Heart left ventricle (tissue), 13 donors: ENCODE measurements around the gene TMTC2.

Experiments used
- POLR2A ChIP-seq, 2 donors: fragments of 450-650 bp; IDR thresholded peaks; one replicate each; pipeline ENCODE4 v1.6.1; 2017; ENCODE audit warnings: antibody characterized with exemption in 2 of 2, mild to moderate bottlenecking in 2 of 2, moderate library complexity in 2 of 2
- TF ChIP-seq, protein P1 (sequence below), 12 donors: fragments of 200-600 bp; sonication (generic) in 4 of 12; IDR thresholded peaks; one replicate each; pipeline versions ENCODE4 v1.5.0 to v1.8.0; 2018 to 2022; ENCODE audit warnings: antibody characterized with exemption in 12 of 12, mild to moderate bottlenecking in 5 of 12
- donor health status: ischemic (EF 13 %, LVEDD 7.1; RV severe dilation, severe dysfunction).
- donor health status: DM: no; HTN: yes; CAD: no.
- donor health status: DM: no; HTN: no; CAD: no.
- donor health status: ischemic (EF 25% LVEDD 6.9; RV normal size, moderate dysfunction).
- donor health status: ischemic (EF 25% LVEDD 5.7; RV mildly dilated, moderate dysfunction).
- donor health status: ischemic (EF 35%, LVEDD 5.7; RV mildly dilated, moderate dysfunction).
- donor health status: nonischemic (EF 11% LVEDD 7.7; RV severe dilation, severe dysfunction).
- donor health status: DM: yes; HTN: yes; CAD: no.
- donor health status: PGD.
- donor health status: ischemic (EF 29% LVEDD 5.4; RV normal size, mild dysfunction).
- donor health status: nonischemic (EF 23%, LVEDD 6.1; RV moderate dilation, normal function).

DNA sequence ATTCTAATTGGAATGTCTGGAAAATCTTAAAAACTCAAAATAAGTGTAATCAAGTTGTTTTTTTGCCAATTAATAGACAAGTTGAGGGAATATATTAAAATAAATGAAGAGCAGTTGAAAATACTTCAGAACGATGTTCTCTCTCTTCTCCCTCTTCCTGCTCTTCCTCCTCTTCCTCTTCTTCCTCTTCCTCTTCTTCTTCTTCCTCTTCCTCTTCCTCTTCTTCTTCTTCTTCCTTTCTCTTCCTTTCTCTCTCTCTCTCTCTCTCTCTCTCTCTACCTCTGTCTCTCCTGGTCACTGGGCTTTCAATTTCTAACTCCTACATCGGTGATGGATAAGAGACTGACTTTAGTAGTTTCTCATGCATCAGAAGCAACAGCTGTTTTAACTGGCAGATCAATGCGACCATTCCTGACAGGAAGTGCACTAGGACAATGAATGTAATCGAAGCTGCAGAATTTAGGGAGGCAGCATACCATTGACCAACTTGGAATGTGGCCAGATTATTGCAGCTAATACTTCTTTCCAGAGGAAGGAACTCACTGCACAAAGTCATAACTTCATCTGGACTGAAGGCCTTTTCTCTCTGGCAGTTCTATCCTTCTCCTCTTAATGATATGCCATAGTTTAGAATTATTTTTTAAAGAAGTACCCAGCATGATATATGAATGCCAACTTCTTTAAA lies 13.8 kb upstream of the TMTC2 start:
- TF ChIP-seq, protein P1, sequence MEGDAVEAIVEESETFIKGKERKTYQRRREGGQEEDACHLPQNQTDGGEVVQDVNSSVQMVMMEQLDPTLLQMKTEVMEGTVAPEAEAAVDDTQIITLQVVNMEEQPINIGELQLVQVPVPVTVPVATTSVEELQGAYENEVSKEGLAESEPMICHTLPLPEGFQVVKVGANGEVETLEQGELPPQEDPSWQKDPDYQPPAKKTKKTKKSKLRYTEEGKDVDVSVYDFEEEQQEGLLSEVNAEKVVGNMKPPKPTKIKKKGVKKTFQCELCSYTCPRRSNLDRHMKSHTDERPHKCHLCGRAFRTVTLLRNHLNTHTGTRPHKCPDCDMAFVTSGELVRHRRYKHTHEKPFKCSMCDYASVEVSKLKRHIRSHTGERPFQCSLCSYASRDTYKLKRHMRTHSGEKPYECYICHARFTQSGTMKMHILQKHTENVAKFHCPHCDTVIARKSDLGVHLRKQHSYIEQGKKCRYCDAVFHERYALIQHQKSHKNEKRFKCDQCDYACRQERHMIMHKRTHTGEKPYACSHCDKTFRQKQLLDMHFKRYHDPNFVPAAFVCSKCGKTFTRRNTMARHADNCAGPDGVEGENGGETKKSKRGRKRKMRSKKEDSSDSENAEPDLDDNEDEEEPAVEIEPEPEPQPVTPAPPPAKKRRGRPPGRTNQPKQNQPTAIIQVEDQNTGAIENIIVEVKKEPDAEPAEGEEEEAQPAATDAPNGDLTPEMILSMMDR (IDR thresholded peaks at IDR 0.05), result no peak
- no peak for TF ChIP-seq POLR2A (IDR thresholded peaks at IDR 0.05)
